GM10266 (cell line): ENCODE results near the gene AGRP.
"Not testable (repeated sequence)": the region's sequence is repeated elsewhere in the genome, so short reads cannot be mapped to it uniquely, and the experiment has no call there.

ENCODE experiments used
- DNase-seq: peaks from one replicate; pipeline ENCODE4 v3.0.0; 2012; ENCODE audit errors: extremely low spot score
- CTCF ChIP-seq: IDR thresholded peaks from 2 replicates; pipeline ENCODE4 v1.5.1; 2012; ENCODE audit warnings: mild to moderate bottlenecking, low read depth; ENCODE audit not compliant: control insufficient read depth, insufficient read depth; ENCODE audit errors: missing control alignments

Gene AGRP

GRCh38 chr16:67517155-67517445 is 33.8 kb upstream of the AGRP start:
- TF ChIP-seq CTCF: no peak
- DNase-seq: no peak

- DNase-seq: peak; percentile 6
- no peak for TF ChIP-seq CTCF
Observed at GRCh38 chr16:67516296-67517154, 33.2 kb upstream of the AGRP start.

GRCh38 chr16:67514382-67514828 is 31.1 kb upstream of the AGRP start:
- DNase-seq: peak; percentile 68
- TF ChIP-seq CTCF: peak; percentile 80

- not testable (repeated sequence) for DNase-seq
Observed at GRCh38 chr16:67513892-67514291, 30.5 kb upstream of the AGRP start.

- TF ChIP-seq CTCF: no peak
- no peak for DNase-seq
Observed at GRCh38 chr16:67509016-67509415, 25.7 kb upstream of the AGRP start.

GRCh38 chr16:67506468-67506867 is 23.1 kb upstream of the AGRP start:
- TF ChIP-seq CTCF: no peak
- no peak for DNase-seq

GRCh38 chr16:67504031-67505021 is 21.0 kb upstream of the AGRP start:
- TF ChIP-seq CTCF: no peak
- no peak for DNase-seq
